GM12878 (cell line): ENCODE data around the gene PUS7L. TPM values are rescaled to one million over a fixed set of nuclear protein-coding genes. Genes with fewer than 3 reads are reported as not detected.

Experiments used
- ATAC-seq: fragments of 200-7000 bp; cut with Tn5 transposase; 3 replicates; pipeline ENCODE4 v1.9.1; 2020; ENCODE audit warnings: mild to moderate bottlenecking, moderate library complexity
- BruUV-seq: library from RNA; stranded (reverse); fragments of 400-500 nt; replicated peaks from 2 replicates; lab custom pipeline; 2021; lab: Mats Ljungman, UMichigan
- CTCF ChIA-PET: fragments of 300-600 bp; sonication (Branson Sonifier 250); formaldehyde crosslinking; extraction: SDS; loops from one replicate; lab custom pipeline; 2021; ENCODE audit warnings: inconsistent platforms; lab: Yijun Ruan, JAX
- POLR2A ChIA-PET: fragments of 350-600 bp; formaldehyde crosslinking; extraction: SDS; loops from one replicate; lab custom pipeline; 2021; ENCODE audit warnings: inconsistent platforms; lab: Charles Lee
- RAD21 ChIA-PET: fragments of 300-600 bp; sonication (Branson Sonifier 250); formaldehyde crosslinking; loops from one replicate; lab custom pipeline; 2023; ENCODE audit warnings: antibody characterized with exemption; ENCODE audit not compliant: unreplicated experiment; lab: Charles Lee
- SMC1A ChIA-PET: fragments of 300-600 bp; sonication (Branson Sonifier 250); formaldehyde crosslinking; loops from one replicate; lab custom pipeline; 2023; ENCODE audit not compliant: unreplicated experiment, uncharacterized antibody; lab: Charles Lee
- DNase-seq: peaks from one replicate; pipeline ENCODE4 v3.0.0-alpha.2; 2011; ENCODE audit warnings: low read depth, low spot score
- FAIRE-seq: peaks from 3 replicates; lab custom pipeline; 2011; peaks lifted over from hg19 to GRCh38; lab: Jason Lieb, UNC
- H2AFZ ChIP-seq: 2 replicates; pipeline ENCODE4 v1.6.0; 2011; ENCODE audit warnings: low read depth, low read length, control low read depth; ENCODE audit not compliant: control insufficient read depth
- H3K27ac ChIP-seq: 2 replicates; pipeline ENCODE4 v1.5.1; 2011; ENCODE audit warnings: control low read depth; ENCODE audit not compliant: control insufficient read depth, insufficient read depth
- H3K27me3 ChIP-seq, 2 experiments: replicated peaks in 1 of 2; 2 replicates each; pipeline versions ENCODE4 v1.6.0 to v1.6.1; 2011; ENCODE audit warnings: low read length in 1 of 2; ENCODE audit not compliant: control insufficient read depth in 2 of 2, insufficient read depth in 2 of 2
- H3K36me3 ChIP-seq, 2 experiments: 2 replicates each; pipeline ENCODE4 v1.5.1; 2011; ENCODE audit warnings: low read length in 1 of 2; ENCODE audit not compliant: control insufficient read depth in 2 of 2, insufficient read depth in 2 of 2
- H3K4me1 ChIP-seq: 2 replicates; pipeline ENCODE4 v1.6.1; 2011; ENCODE audit warnings: mild to moderate bottlenecking, low read length, moderate library complexity, mixed read lengths; ENCODE audit not compliant: control insufficient read depth, insufficient read depth
- H3K4me2 ChIP-seq: 2 replicates; pipeline ENCODE4 v1.6.0; 2011; ENCODE audit warnings: control low read depth; ENCODE audit not compliant: control insufficient read depth, insufficient read depth
- H3K4me3 ChIP-seq: fragments of 200-600 bp; sonication (generic); 2 replicates; pipeline ENCODE4 v1.5.1; 2016
- H3K79me2 ChIP-seq: 2 replicates; pipeline ENCODE4 v1.6.0; 2011; ENCODE audit warnings: low read length; ENCODE audit not compliant: control insufficient read depth, insufficient read depth
- H3K9ac ChIP-seq: 2 replicates; pipeline ENCODE4 v1.8.0; 2011; ENCODE audit warnings: low read length, control low read depth, mixed read lengths; ENCODE audit not compliant: control insufficient read depth, insufficient read depth
- H3K9me3 ChIP-seq: replicated peaks from 3 replicates; pipeline ENCODE4 v1.5.1; 2011; ENCODE audit warnings: mild to moderate bottlenecking, low read length; ENCODE audit not compliant: control insufficient read depth, insufficient read depth
- H4K20me1 ChIP-seq: 2 replicates; pipeline ENCODE4 v1.6.0; 2011; ENCODE audit not compliant: control insufficient read depth, insufficient read depth
- BCLAF1 ChIP-seq: fragments of 450-650 bp; IDR thresholded peaks from 2 replicates; pipeline ENCODE4 v1.6.1; 2017; ENCODE audit warnings: antibody characterized with exemption, mild to moderate bottlenecking, moderate library complexity
- CHD1 ChIP-seq: IDR thresholded peaks from 2 replicates; pipeline ENCODE4 v1.6.1; 2012; ENCODE audit warnings: low read depth, low read length, improper control_type of control experiment
- E2F4 ChIP-seq: IDR thresholded peaks from 2 replicates; pipeline ENCODE4 v1.6.1; 2012; ENCODE audit warnings: low read depth, low read length, improper control_type of control experiment
- E2F8 ChIP-seq: fragments of 450-650 bp; IDR thresholded peaks from 2 replicates; pipeline ENCODE4 v1.6.1; 2018; ENCODE audit warnings: mild to moderate bottlenecking, low read depth, moderate library complexity; ENCODE audit not compliant: partially characterized antibody
- MEF2B ChIP-seq: fragments of 450-650 bp; IDR thresholded peaks from 2 replicates; pipeline ENCODE4 v1.6.1; 2018; ENCODE audit warnings: mild to moderate bottlenecking, moderate library complexity; ENCODE audit not compliant: partially characterized antibody, poor library complexity, severe bottlenecking
- MTA3 ChIP-seq: IDR thresholded peaks from 2 replicates; pipeline ENCODE4 v1.6.1; 2012; ENCODE audit warnings: low read length, inconsistent platforms, borderline replicate concordance
- RCOR1 ChIP-seq: conservative IDR thresholded peaks from 2 replicates; pipeline ENCODE4 v1.6.1; 2012; ENCODE audit warnings: low read depth, low read length, improper control_type of control experiment
- RELA ChIP-seq: fragments of 450-650 bp; IDR thresholded peaks from 2 replicates; pipeline ENCODE4 v1.8.0; 2014; ENCODE audit warnings: borderline replicate concordance; ENCODE audit not compliant: partially characterized antibody
- REST ChIP-seq: IDR thresholded peaks from 2 replicates; pipeline ENCODE4 v1.6.1; 2012; ENCODE audit warnings: mild to moderate bottlenecking, low read depth, low read length
- SREBF1 ChIP-seq: IDR thresholded peaks from 2 replicates; pipeline ENCODE4 v1.6.1; 2012; ENCODE audit warnings: mild to moderate bottlenecking, low read length
- TCF12 ChIP-seq: IDR thresholded peaks from 2 replicates; pipeline ENCODE4 v1.6.1; 2011; ENCODE audit warnings: low read depth, mild to moderate bottlenecking, low read length
- WGBS: methylation state at CpG from one replicate; pipeline ENCODE4 v1.1.6; 2016; ENCODE audit warnings: low lambda C conversion rate; ENCODE audit not compliant: insufficient replicate concordance, insufficient coverage; ENCODE audit errors: missing lambda C conversion rate; 5-methylcytosine and 5-hydroxymethylcytosine counted together
- in situ Hi-C: fragments of 300-500 bp; cut with MboI; formaldehyde crosslinking; loops from 9 replicates; pipeline ENCODE4 v1.14.3; 2018; ENCODE audit warnings: mixed read lengths
- intact Hi-C: fragments of 100-400 bp; cut with micrococcal nuclease; formaldehyde crosslinking; loops from one replicate; pipeline ENCODE4 v1.14.2; 2022; ENCODE audit not compliant: unreplicated experiment
- polyA plus RNA-seq, 11 experiments: library from polyadenylated mRNA; depleted of rRNA in 4 of 11; unstranded in 6 of 11; stranded (reverse) in 5 of 11; fragments of >200 nt; fragmentation: Nextera tagmentation in 4 of 11; fragmentation: Illumina TruSeq in 1 of 11; extraction: Ambion mirVana in 4 of 11; extraction: Trizol in 1 of 11; gene quantifications; 1 replicate in 1 of 11; 2 replicates in 10 of 11; pipeline versions ENCODE4 v1.2.1 to v1.2.3, GENCODE V29; 2011 to 2016; ENCODE audit warnings: inconsistent platforms in 2 of 11, missing spikeins in 2 of 11, low read depth in 1 of 11
- total RNA-seq, 4 experiments: library from RNA; depleted of rRNA in 3 of 4; stranded (reverse); fragments of >200 nt in 3 of 4; fragmentation: Illumina TruSeq in 1 of 4; extraction: Trizol in 1 of 4; gene quantifications; 2 replicates each; pipeline versions ENCODE4 v1.2.1 to v1.2.3, GENCODE V29; 2013 to 2021

Gene PUS7L
- total and polyA plus RNA-seq, 10 of the 15 experiments (the other 5 are each of a cell fraction or from before 2014, with no cell fraction given), result 7.2 to 42.1 (median 19.6) TPM

- TF ChIP-seq BCLAF1, result no peak
- no peak for TF ChIP-seq TCF12
- TF ChIP-seq E2F4, result no peak
- no peak for TF ChIP-seq SREBF1
- TF ChIP-seq, all 136 proteins: peak for 0
These were observed 83.3 kb downstream of the PUS7L start (continued) for GRCh38 chr12:43675048-43675904.

GRCh38 chr12:43669373-43669772 lies 89.2 kb downstream of the PUS7L start:
- ATAC-seq, result no peak
- 0% methylated on average over 2 of the region's 2 CpGs for WGBS
- CTCF ChIA-PET, result no interaction called here
- no peak for TF ChIP-seq MEF2B
- TF ChIP-seq CHD1, result no peak
- no peak for TF ChIP-seq E2F8
- TF ChIP-seq MTA3, result no peak
- TF ChIP-seq RELA, result no peak
- no peak for TF ChIP-seq REST
- TF ChIP-seq RCOR1, result no peak

More at GRCh38 chr12:43669373-43669772, 89.2 kb downstream of the PUS7L start:
- DNase-seq (no peak), FAIRE-seq (no peak)
- in situ Hi-C loops, result no loop called here
- H4K20me1 ChIP-seq, result no peaks in the 10 kb centered on the region
- ChIA-PET RAD21 (no interaction called here), SMC1A (no interaction called here), POLR2A (no interaction called here)
- H3K79me2 ChIP-seq, result no peaks in the 10 kb centered on the region
- no peaks in the 10 kb centered on the region for H3K9me3 ChIP-seq
- H3K9ac ChIP-seq, result no peak overlapping the region
- no peak overlapping the region for H3K4me2 ChIP-seq
- H2AFZ ChIP-seq, result no peak overlapping the region
- H3K4me1 ChIP-seq, result no peaks in the 10 kb centered on the region
- intact Hi-C loops, result no loop called here
- no TSS peak for BruUV-seq
- no peaks in the 10 kb centered on the region for H3K36me3 ChIP-seq
- H3K27me3 ChIP-seq, result no peaks in the 10 kb centered on the region
- no peak overlapping the region for H3K4me3 ChIP-seq
- no peak overlapping the region for H3K27ac ChIP-seq
